HG03175 (cell line): ENCODE data around the gene PRIMA1.

ENCODE experiments used
- ATAC-seq: cut with Tn5 transposase; IDR thresholded peaks from one replicate; pipeline ENCODE4 v1.9.1; 2021; ENCODE audit warnings: mild to moderate bottlenecking, moderate library complexity; ENCODE audit not compliant: unreplicated experiment

Gene PRIMA1

GRCh38 chr14:93686268-93686667 is 102.0 kb downstream of the PRIMA1 start:
- no peak for ATAC-seq

DNA sequence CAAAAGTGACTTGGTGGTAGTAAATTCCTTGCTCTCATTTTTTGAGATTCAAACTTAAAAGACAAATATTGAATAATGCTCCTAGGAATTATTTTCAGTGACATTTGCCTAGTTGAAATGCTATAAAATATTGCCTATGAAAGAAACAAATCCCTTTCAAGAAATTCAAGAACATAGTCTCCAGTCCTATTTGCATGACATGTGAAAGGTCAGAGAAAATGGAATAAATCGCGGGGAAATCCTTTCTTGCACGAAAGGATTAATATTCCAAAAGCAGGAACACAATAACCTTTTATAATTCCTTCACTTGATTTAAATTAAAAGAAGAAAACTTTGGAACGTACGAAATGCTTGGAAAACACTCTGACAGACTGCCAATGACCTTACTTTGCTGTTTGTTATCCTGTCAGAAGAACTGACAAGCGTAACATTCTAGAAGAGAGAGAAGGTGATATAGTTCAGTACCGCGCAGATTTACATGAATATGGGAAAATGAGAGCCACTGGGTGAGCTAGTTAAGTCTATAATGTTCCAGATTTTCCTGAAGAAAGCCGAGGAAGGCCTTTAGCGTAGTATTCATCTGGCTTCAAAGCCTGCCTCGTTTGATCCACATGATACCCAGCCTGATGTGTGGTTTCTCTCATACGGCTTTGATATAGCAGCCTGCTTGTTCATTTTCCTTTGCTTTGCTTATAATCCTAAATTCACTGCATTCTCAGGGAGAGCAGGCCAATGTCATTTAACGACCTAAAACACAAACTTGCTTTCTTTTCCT is 103.0 kb downstream of the PRIMA1 start:
- no peak for ATAC-seq

DNA sequence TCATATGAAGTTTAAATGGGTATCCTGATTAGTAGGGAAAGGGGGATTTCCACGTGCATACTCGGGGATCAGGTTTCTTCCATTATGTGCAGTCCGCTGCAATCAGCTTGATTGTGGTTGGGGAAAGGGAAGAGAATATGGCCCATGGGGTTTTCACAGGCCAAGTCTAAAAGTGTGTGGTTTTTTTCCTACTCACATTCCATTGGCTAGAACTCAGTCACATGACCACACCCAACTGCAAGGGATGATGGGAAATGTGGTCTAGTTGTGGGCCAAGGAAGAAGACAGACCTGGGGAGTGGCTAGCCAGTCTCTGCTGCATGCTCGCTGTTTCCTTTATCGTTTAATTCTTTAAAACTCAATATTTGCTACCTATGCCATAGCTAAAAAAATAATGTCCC is 105.1 kb downstream of the PRIMA1 start:
- ATAC-seq: no peak

DNA sequence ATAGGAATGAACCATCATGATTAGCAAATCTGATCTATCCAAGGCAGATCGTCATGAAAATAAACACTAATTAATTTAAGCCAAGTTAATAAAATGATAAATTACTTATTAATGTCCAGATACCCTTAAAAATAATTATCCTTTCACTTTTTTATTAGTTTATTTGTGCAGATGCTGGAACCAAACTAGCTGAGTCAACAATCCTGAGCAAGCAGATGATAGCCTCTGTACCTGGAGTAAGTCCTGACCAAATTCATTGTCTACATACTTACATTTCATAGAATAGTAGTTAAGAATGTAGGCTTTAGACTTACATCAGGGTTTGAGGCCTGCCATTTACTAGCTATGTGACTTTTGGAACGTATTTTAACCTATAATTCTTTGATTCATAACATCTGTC is 105.8 kb downstream of the PRIMA1 start:
- ATAC-seq: no peak

GRCh38 chr14:93676416-93676958 is 111.8 kb downstream of the PRIMA1 start:
- ATAC-seq: no peak

DNA sequence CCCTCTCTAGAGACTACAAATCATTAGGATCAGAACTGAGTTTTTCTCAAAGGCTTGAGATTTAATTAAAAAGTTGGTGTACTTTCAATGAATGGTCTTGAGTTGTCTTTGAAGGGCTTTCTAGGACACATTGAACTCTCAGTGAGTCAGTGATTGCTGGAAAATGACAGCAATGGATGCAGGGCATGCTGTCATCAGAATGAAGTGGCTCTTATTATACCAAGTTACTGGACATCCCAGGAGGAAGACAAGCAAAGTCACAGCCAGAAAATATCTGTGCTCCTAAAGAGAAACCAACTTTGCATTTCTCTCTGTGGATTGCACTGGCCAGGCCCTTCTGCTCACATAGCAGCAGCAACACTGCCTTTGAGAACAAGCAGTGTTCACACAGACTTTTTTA is 112.6 kb downstream of the PRIMA1 start:
- ATAC-seq: no peak

DNA sequence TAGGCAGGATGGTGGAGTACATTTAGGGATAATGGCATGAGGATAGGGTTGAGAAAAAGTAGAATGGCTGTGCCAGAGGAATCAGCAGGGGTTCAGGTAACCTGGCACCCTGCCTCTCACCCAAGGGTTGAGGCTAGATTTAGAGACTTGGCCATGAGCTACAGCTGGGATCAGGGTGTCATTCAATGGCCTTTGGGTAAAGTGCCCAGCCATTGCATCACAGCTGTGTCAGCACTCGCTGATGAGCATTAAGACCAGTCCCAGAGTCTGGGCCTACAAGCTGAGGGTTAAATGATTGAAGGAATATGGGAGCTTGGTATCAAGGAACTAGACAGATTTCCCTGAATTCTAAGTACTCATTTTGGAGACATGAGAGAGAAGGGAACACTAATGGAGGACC is 113.9 kb downstream of the PRIMA1 start:
- no peak for ATAC-seq

DNA sequence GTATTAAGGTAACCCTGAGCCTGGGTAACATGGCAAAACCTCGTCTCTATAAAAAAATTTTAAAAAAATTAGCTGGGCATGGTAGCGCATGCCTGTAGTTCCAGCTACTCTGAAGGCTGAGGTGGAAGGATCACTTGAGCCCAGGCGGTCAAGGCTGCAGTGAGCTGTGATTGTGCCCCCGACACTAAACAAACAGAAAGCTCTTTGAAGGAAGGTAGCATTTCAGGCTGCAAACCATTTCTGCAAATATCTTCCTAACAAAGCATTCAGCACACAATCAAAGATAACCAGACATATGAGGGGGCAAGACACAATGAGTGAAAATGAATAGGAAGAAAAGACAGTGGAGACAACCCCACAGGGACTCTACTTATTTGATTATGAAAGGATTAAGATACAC is 118.7 kb downstream of the PRIMA1 start:
- no peak for ATAC-seq
